LNCaP clone FGC (cell line): ENCODE results near the gene IL13RA1.

Source experiments
- DNase-seq: peaks from one replicate; pipeline ENCODE4 v3.0.0-alpha.2; 2011; ENCODE audit warnings: low read depth
- H3K4me3 ChIP-seq: 2 replicates; pipeline ENCODE4 v1.5.1; 2011; ENCODE audit warnings: mild to moderate bottlenecking, low read depth, low read length, control low read depth
- CTCF ChIP-seq: IDR thresholded peaks from 2 replicates; pipeline ENCODE4 v1.5.1; 2012; ENCODE audit warnings: mild to moderate bottlenecking; ENCODE audit not compliant: control insufficient read depth, insufficient read depth; ENCODE audit errors: extremely low read depth

Gene IL13RA1

GRCh38 chrX:118726887-118727685 lies at the start of gene IL13RA1:
TSS of gene IL13RA1 (plus strand) at chrX:118727606. CDS start at chrX:118727639, 33 bp downstream.
- peak; percentile 55 for DNase-seq
- peak within 1 kb of the TSS; percentile 62 for H3K4me3 ChIP-seq
- TF ChIP-seq CTCF = no peak

- H3K4me3 ChIP-seq = no peak overlapping the region
- TF ChIP-seq CTCF = no peak
- DNase-seq = no peak
These were observed 48.1 kb upstream of the IL13RA1 start for GRCh38 chrX:118679290-118679689.

GRCh38 chrX:118682258-118683014 lies 45.0 kb upstream of the IL13RA1 start:
- no peak overlapping the region for H3K4me3 ChIP-seq
- TF ChIP-seq CTCF = no peak
- DNase-seq = no peak

GRCh38 chrX:118685393-118685792 lies 42.0 kb upstream of the IL13RA1 start:
- no peak for TF ChIP-seq CTCF
- no peak for DNase-seq
- H3K4me3 ChIP-seq = no peak overlapping the region

GRCh38 chrX:118688935-118689334 lies 38.5 kb upstream of the IL13RA1 start:
- no peak for DNase-seq
- no peak overlapping the region for H3K4me3 ChIP-seq
- TF ChIP-seq CTCF = no peak

- TF ChIP-seq CTCF = no peak
- H3K4me3 ChIP-seq = no peak overlapping the region
- DNase-seq = no peak
These were observed 33.6 kb upstream of the IL13RA1 start for GRCh38 chrX:118693843-118694242.
